ENCODE data around the gene STK32B. TPM values are rescaled to one million over a fixed set of nuclear protein-coding genes. Genes with fewer than 3 reads are reported as not detected.

Gene STK32B
- total and polyA plus RNA-seq, 2 of the 8 experiments (the other 6 are each of a cell fraction or from before 2014, with no cell fraction given): 2.3 to 2.5 TPM

DNA sequence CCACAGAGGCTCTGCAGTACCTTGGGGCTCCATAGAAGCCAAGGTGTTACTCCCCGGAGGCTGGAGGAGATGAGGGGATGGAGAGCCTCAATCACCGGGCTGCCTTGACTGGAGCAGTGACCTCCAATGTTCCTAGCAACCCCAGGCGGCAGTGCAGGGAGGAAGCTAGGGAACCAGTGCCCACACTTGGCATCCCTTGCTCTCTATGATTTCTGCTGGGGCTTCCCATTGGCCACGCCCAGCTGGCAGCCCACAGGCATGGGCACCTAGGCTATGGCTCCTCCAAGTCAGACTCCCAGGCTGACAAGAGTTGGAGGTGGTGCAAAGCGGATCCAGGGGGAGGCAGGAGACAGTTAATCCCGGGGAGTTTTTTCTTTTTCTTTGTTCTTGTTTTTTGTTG lies 427.4 kb downstream of the STK32B start (continued):
- TF ChIP-seq, protein P1, sequence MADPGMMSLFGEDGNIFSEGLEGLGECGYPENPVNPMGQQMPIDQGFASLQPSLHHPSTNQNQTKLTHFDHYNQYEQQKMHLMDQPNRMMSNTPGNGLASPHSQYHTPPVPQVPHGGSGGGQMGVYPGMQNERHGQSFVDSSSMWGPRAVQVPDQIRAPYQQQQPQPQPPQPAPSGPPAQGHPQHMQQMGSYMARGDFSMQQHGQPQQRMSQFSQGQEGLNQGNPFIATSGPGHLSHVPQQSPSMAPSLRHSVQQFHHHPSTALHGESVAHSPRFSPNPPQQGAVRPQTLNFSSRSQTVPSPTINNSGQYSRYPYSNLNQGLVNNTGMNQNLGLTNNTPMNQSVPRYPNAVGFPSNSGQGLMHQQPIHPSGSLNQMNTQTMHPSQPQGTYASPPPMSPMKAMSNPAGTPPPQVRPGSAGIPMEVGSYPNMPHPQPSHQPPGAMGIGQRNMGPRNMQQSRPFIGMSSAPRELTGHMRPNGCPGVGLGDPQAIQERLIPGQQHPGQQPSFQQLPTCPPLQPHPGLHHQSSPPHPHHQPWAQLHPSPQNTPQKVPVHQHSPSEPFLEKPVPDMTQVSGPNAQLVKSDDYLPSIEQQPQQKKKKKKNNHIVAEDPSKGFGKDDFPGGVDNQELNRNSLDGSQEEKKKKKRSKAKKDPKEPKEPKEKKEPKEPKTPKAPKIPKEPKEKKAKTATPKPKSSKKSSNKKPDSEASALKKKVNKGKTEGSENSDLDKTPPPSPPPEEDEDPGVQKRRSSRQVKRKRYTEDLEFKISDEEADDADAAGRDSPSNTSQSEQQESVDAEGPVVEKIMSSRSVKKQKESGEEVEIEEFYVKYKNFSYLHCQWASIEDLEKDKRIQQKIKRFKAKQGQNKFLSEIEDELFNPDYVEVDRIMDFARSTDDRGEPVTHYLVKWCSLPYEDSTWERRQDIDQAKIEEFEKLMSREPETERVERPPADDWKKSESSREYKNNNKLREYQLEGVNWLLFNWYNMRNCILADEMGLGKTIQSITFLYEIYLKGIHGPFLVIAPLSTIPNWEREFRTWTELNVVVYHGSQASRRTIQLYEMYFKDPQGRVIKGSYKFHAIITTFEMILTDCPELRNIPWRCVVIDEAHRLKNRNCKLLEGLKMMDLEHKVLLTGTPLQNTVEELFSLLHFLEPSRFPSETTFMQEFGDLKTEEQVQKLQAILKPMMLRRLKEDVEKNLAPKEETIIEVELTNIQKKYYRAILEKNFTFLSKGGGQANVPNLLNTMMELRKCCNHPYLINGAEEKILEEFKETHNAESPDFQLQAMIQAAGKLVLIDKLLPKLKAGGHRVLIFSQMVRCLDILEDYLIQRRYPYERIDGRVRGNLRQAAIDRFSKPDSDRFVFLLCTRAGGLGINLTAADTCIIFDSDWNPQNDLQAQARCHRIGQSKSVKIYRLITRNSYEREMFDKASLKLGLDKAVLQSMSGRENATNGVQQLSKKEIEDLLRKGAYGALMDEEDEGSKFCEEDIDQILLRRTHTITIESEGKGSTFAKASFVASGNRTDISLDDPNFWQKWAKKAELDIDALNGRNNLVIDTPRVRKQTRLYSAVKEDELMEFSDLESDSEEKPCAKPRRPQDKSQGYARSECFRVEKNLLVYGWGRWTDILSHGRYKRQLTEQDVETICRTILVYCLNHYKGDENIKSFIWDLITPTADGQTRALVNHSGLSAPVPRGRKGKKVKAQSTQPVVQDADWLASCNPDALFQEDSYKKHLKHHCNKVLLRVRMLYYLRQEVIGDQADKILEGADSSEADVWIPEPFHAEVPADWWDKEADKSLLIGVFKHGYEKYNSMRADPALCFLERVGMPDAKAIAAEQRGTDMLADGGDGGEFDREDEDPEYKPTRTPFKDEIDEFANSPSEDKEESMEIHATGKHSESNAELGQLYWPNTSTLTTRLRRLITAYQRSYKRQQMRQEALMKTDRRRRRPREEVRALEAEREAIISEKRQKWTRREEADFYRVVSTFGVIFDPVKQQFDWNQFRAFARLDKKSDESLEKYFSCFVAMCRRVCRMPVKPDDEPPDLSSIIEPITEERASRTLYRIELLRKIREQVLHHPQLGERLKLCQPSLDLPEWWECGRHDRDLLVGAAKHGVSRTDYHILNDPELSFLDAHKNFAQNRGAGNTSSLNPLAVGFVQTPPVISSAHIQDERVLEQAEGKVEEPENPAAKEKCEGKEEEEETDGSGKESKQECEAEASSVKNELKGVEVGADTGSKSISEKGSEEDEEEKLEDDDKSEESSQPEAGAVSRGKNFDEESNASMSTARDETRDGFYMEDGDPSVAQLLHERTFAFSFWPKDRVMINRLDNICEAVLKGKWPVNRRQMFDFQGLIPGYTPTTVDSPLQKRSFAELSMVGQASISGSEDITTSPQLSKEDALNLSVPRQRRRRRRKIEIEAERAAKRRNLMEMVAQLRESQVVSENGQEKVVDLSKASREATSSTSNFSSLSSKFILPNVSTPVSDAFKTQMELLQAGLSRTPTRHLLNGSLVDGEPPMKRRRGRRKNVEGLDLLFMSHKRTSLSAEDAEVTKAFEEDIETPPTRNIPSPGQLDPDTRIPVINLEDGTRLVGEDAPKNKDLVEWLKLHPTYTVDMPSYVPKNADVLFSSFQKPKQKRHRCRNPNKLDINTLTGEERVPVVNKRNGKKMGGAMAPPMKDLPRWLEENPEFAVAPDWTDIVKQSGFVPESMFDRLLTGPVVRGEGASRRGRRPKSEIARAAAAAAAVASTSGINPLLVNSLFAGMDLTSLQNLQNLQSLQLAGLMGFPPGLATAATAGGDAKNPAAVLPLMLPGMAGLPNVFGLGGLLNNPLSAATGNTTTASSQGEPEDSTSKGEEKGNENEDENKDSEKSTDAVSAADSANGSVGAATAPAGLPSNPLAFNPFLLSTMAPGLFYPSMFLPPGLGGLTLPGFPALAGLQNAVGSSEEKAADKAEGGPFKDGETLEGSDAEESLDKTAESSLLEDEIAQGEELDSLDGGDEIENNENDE (IDR thresholded peaks at IDR 0.05; ENCODE audit: insufficient replicate concordance, low read length): no peak
- no peak for TF ChIP-seq CEBPB (IDR thresholded peaks at IDR 0.05; ENCODE audit: low read depth, low read length)
- TF ChIP-seq ZNF274 (IDR thresholded peaks at IDR 0.05; ENCODE audit: borderline replicate concordance, extremely low read depth, low read length): no peak
- TF ChIP-seq, protein P2, sequence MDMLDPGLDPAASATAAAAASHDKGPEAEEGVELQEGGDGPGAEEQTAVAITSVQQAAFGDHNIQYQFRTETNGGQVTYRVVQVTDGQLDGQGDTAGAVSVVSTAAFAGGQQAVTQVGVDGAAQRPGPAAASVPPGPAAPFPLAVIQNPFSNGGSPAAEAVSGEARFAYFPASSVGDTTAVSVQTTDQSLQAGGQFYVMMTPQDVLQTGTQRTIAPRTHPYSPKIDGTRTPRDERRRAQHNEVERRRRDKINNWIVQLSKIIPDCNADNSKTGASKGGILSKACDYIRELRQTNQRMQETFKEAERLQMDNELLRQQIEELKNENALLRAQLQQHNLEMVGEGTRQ (IDR thresholded peaks at IDR 0.05; ENCODE audit: low read length): no peak
- no peak for TF ChIP-seq POLR2A (IDR thresholded peaks at IDR 0.05; ENCODE audit: control extremely low read depth in 1 of 2, low read depth in 2 of 2, low read length in 2 of 2)
- no peak for TF ChIP-seq KDM4A (IDR thresholded peaks at IDR 0.05; ENCODE audit: low read depth, low read length, severe bottlenecking)
- TF ChIP-seq TBP (IDR thresholded peaks at IDR 0.05; ENCODE audit: low read depth, low read length): no peak
- no peak for TF ChIP-seq RBBP5 (IDR thresholded peaks at IDR 0.05; ENCODE audit: borderline replicate concordance, low read depth, low read length)
- no peak for TF ChIP-seq SRF (IDR thresholded peaks at IDR 0.05; ENCODE audit: low read depth, low read length)
- no peak for TF ChIP-seq GABPA (IDR thresholded peaks at IDR 0.05; ENCODE audit: borderline replicate concordance, insufficient read depth, low read length)
- TF ChIP-seq BCL11A (IDR thresholded peaks at IDR 0.05; ENCODE audit: low read depth in 2 of 2, low read length in 2 of 2): no peak
- TF ChIP-seq YY1 (IDR thresholded peaks at IDR 0.05; ENCODE audit: low read depth, low read length): no peak

Data from H1 (cell line).